GM21367 (cell line): ENCODE data around the gene NTNG1.

Experiments
- ATAC-seq: cut with Tn5 transposase; IDR thresholded peaks from one replicate; pipeline ENCODE4 v1.9.1; 2021; ENCODE audit not compliant: unreplicated experiment

Gene NTNG1

GRCh38 chr1:107323784-107324183 lies 182.9 kb downstream of the NTNG1 start:
- no peak for ATAC-seq

DNA sequence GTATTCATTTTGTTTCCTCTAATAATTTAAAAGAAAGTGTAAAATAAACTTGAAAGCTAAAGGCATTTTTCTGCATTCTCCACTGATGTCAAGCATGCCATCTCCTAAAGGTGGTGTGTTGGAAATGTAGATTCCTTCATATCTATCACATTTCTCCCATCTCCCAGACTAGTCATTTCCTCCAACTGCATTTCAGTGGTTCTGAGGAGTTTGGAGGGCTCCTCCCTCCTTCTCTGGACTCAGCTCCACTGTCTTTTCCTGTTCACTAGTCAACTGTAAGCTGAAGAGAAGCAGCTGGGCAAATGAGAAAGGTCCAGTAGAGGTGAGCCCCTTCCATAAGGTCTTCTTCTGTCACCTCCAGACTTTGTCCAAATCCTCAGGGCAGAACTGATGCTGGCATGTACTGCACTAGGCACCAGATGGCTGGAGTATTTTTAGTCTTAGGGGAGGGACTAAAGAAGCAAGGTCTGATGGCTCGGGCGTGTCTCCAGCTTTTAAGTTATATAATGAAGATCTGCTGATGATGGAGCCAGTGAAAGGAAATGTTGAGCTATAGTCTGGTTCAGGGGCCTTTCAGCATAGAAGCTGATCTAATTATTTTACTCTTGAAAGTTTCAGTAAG lies 186.1 kb downstream of the NTNG1 start:
- ATAC-seq: no peak

- no peak for ATAC-seq
These were observed 186.6 kb downstream of the NTNG1 start for GRCh38 chr1:107327446-107327845.

GRCh38 chr1:107328087-107328486 lies 187.2 kb downstream of the NTNG1 start:
- ATAC-seq: no peak

DNA sequence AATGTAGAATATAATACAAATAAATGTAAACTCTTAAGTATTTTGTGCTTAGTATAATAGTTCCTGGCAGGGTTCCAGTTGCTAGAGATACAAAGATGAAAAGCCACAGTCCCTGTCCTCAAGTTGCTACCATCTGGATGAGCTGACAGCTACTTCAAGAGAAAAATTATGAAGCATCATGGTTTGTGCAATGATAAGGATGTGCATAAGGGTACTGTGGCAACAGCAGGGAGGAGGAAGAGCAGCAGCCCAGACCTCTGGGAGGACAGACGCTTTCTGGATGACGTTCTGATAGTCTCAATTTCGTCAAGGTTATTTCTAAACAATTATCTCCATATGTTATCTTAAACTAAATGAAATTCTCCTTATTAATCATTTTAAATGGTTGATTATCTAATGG lies 198.9 kb downstream of the NTNG1 start:
- ATAC-seq: no peak

GRCh38 chr1:107342316-107342715 lies 201.5 kb downstream of the NTNG1 start:
- no peak for ATAC-seq

GRCh38 chr1:107342768-107343167 lies 201.9 kb downstream of the NTNG1 start:
- ATAC-seq: no peak

- ATAC-seq: no peak
These were observed 202.8 kb downstream of the NTNG1 start for GRCh38 chr1:107343601-107344000.

DNA sequence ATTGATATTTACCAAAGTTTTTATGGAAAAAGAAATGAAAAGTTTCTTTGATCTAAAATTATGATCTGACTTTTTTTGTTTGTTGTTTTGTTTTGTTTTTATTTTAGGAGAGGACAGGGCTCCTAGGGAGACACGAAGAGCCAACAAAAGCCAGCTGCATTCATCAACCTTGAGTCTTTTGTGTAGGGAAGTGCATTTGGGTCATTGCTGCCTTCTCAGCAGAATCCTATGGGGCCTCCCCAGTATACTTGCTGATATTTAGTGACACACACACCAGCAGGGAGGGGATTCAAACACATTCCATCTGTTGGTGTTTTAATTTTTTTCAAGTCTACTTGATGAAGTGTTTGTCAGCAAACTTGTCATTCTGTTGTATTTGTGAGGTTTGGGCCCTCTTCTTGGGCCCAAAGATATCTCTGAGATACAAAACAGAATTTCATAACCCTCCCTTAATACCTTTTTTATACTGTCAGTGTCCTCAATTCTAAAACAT lies 203.5 kb downstream of the NTNG1 start:
- no peak for ATAC-seq

DNA sequence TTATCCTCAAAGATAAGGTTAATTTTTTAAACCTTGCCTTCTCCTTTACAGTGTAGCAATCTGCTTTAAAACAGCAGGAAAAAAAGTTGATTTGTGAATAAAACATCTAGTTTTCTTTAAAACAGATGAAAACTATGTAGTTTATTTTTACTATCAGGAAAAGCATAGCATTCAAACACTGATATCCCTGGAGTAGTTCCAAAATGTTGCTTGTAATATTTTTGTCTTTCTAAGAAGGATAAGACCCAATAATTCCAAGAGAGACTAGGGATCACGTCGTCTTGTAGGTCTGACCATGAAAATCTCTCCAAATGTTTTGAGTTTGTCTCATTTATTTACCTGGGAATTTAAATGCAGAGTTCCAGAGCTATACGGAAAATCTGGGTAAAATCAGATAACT lies 204.0 kb downstream of the NTNG1 start:
- no peak for ATAC-seq

- ATAC-seq: no peak
These were observed 212.0 kb downstream of the NTNG1 start for GRCh38 chr1:107352850-107353249.

DNA sequence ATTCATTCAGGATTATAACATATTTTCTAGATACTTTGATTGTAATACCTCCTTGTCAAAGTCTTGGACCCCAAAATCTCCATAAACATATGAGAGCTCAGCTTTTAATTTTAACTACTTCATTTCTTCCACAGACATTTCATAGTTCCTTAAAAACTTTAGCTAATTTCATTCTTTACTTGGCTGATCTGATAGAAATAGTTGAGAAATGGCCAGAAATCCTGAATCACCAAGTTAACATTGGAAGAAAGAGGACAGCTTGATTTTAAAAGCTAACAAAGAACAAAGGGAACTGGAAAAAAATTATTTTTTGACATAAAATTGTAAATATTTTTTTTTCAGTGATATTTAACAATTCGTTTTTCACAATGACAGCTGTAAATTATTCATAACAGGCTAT lies 216.5 kb downstream of the NTNG1 start:
- ATAC-seq: no peak

GRCh38 chr1:107358619-107359327 lies 217.9 kb downstream of the NTNG1 start:
- no peak for ATAC-seq

DNA sequence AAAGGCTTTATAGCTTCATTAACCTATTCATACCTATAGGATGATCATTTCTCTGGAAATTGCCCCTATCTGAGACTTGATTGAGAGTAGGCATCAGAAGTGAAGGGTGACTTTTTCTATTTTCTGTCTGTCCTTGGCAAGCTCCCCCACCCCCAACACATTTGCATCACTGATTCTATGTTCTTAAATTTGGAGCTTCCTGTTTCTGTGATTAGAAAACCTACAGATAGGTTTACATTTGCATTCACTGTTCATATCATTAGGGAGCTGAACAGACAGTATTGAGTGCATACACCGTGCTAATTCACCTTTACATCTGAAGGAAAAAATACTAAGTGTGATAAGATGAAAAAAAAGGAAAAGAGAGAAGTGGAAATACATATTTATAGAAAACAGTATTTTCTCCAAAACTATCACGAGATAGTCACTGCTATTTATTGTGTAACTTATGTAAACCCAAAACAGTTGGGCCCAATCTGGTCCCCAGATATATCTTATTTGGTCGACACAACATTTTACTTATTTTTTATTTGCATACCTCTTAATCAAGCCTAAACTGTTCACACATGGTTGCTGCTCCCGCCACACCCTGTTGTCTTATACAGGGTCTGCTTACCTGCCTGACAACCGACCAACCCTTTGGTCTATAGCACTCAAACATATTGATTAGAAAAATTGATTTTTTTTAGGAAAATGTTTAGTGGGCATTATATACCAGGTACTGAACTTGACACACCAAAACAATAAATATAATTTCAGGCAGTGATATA lies 218.8 kb downstream of the NTNG1 start:
- ATAC-seq: peak; percentile 52

DNA sequence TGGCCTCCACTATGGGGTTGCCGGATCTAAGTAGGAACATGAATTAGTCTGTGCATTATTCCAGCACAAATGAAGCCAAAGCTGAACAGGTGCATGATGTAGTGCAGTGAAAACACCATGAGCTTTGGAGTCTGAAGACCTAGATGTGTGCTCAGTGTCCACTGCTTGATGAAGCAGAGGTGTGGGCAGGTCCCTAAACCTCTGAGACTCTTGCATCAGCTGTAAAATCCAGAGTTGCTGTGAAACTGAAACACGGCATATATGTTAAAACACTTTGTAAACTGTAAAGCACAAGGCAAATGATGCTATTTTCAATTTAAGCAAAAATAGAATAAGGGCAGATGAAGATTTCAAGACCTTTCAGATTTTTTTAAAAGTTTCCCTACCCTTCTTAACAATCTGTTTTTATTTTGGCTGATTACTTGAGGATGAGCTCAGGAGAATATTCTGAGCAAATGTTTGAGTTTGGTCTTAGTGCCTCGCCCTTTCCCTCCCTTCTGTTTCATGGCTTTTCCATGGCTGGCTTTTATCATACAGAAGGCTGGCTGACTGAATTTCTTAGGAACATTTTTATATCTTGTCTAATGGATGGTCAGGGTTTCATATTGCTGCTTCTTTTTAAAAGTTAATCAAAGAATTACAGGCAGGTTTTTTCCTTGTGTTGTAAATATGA lies 221.8 kb downstream of the NTNG1 start:
- peak; percentile 68 for ATAC-seq

DNA sequence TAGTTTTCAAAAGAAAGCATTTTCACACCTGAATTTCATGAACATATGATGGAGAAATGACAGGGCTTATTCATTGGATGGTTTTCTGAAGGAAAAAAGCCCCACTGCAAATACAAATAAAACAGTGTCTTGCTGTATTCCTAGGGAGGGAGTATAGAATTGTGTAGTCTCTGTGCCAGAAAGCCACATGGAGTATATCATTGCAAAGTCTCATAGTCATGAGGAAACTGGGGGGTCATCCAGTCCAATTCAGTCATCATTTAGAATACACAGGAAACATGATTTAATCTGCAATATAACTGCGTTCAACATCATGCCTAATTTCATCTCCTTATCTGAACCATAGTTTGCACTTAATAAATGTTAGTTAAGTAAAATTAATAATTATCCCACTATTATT lies 222.3 kb downstream of the NTNG1 start:
- no peak for ATAC-seq

DNA sequence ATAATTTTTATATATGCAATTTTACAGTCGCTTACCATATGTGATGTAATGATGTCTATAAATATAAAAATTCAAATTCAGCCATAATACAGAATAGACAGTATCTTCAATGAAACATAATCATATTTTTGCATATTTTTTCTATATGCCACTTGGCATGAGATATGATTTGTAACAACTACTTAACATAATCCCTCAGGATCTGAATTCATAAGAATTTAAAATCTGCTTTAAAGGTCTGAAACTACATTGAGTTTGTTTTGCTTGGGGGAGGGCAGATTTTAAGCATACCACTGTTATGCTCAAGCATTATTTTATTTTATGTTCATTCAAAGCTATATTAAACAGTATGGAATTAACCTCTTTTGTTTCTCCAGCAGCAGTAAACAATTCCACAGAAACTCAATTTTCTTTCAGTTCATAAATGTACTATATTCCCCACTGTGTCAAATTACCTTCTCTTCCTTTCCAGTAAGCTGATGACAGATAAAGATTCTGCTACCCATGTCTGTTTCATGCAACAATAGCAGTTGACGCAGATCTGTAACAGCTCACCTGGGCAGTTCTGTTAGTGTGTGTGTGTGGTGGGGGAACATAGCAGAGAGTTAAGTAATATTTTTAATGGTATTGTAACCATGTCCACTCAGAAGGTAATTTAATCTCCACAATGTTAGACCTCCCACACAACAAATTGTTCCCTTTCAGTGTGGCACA lies 224.8 kb downstream of the NTNG1 start:
- no peak for ATAC-seq

- no peak for ATAC-seq
These were observed 237.6 kb downstream of the NTNG1 start for GRCh38 chr1:107378426-107378825.

DNA sequence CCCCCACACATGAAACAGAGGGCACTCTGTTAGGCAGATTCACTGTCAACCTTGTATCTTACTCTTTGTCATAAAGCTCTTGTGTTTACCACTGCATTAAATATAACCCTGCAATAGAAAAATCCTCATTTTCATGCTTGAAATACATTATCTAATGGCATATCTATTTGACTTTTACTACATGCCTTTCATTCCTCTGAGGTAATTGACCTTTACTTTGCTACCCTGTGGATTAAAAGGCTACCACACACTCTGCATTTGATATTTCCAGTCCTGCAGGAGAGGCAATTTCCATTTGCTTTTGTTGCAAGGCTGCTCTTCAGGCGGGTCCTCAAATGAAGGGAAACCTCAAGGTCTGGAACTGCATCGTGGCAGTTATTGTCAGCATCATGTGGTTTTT lies 238.0 kb downstream of the NTNG1 start:
- ATAC-seq: no peak

DNA sequence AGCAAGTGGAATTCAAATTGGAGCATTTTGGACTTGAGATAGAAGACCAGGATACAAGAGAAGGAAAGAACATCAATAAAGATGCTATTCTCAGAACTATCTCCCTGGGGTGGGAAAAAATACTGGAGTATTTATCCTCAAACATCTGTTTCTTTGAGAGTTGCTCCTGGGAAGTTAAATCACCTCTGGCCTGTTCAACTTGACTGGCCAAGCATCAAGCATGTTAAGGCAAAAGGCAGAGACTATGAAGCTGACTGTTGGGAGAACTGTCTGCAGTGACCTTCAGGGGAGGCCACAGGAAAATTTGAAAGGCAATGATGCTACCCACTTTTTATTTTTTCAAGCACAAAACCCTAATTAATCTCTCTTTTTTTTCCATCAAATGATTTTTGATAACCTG lies 239.0 kb downstream of the NTNG1 start:
- no peak for ATAC-seq
